K562 (cell line): Measurements from ENCODE around the gene PLEKHH3. TPM values are rescaled to one million over a fixed set of nuclear protein-coding genes. Genes with fewer than 3 reads are reported as not detected.
A peak's percentile ranks its signal among the peaks of the same experiment; 100 is the strongest.

Experiments
- ARID3A ChIP-seq: IDR thresholded peaks from 2 replicates; pipeline ENCODE4 v1.6.1; 2012; ENCODE audit warnings: low read depth, low read length, improper control_type of control experiment, borderline replicate concordance
- CEBPG ChIP-seq, 3 experiments: fragments of 200-800 bp in 1 of 3; sonication (Bioruptor generic) in 1 of 3; sonication (generic) in 1 of 3; formaldehyde crosslinking in 1 of 3; IDR thresholded peaks in 2 of 3; conservative IDR thresholded peaks in 1 of 3; 2 replicates each; pipeline versions ENCODE4 v1.6.1 to v1.8.0; 2016 to 2022; ENCODE audit warnings: missing compliant biosample characterization in 2 of 3, missing genetic modification characterization in 2 of 3, mild to moderate bottlenecking in 1 of 3, missing genetic modification reagents in 1 of 3
- ETS2 ChIP-seq: IDR thresholded peaks from 2 replicates; pipeline ENCODE4 v1.6.1; 2016; ENCODE audit warnings: borderline replicate concordance, missing genetic modification characterization, mild to moderate bottlenecking, moderate library complexity, missing compliant biosample characterization; ENCODE audit not compliant: poor library complexity, severe bottlenecking
- HDAC1 ChIP-seq, 2 experiments: fragments of 450-650 bp; IDR thresholded peaks; 2 replicates each; pipeline ENCODE4 v1.6.1; 2016 to 2017; ENCODE audit warnings: inconsistent platforms in 1 of 2, mild to moderate bottlenecking in 1 of 2, moderate library complexity in 1 of 2
- HDGF ChIP-seq: fragments of 450-650 bp; IDR thresholded peaks from 2 replicates; pipeline ENCODE4 v1.6.1; 2016
- KHSRP ChIP-seq: fragments of 450-650 bp; IDR thresholded peaks from 2 replicates; pipeline ENCODE4 v1.6.1; 2017
- MECOM ChIP-seq: fragments of 250-450 bp; sonication (Bioruptor Pico); IDR thresholded peaks from 2 replicates; pipeline ENCODE4 v1.8.0; 2022; ENCODE audit warnings: inconsistent platforms
- MED1 ChIP-seq: sonication (generic); formaldehyde crosslinking; IDR thresholded peaks from 2 replicates; pipeline ENCODE4 v1.8.1; 2023; ENCODE audit warnings: missing genetic modification reagents, borderline replicate concordance
- PPARD ChIP-seq: fragments of 250-450 bp; sonication (Bioruptor Pico); IDR thresholded peaks from 2 replicates; pipeline ENCODE4 v1.8.0; 2022; ENCODE audit warnings: inconsistent platforms, mild to moderate bottlenecking, moderate library complexity
- RAD51 ChIP-seq: fragments of 450-650 bp; IDR thresholded peaks from 2 replicates; pipeline ENCODE4 v1.7.1; 2016; ENCODE audit warnings: low read depth, mild to moderate bottlenecking, borderline replicate concordance
- RFX1 ChIP-seq: fragments of 450-650 bp; IDR thresholded peaks from 2 replicates; pipeline ENCODE4 v1.6.1; 2016; ENCODE audit warnings: mild to moderate bottlenecking, moderate library complexity
- ZNF274 ChIP-seq: IDR thresholded peaks from 2 replicates; pipeline ENCODE4 v1.6.1; 2011; ENCODE audit warnings: low read depth, mild to moderate bottlenecking, low read length, moderate library complexity, borderline replicate concordance
- ZNF77 ChIP-seq: fragments of 250-450 bp; sonication (Bioruptor Pico); IDR thresholded peaks from 2 replicates; pipeline ENCODE4 v1.5.0; 2020
- ZNF830 ChIP-seq: fragments of 250-450 bp; sonication (Bioruptor Pico); IDR thresholded peaks from 2 replicates; pipeline ENCODE4 v1.5.0; 2021; ENCODE audit warnings: mild to moderate bottlenecking
- polyA plus RNA-seq, 8 experiments: library from polyadenylated mRNA; depleted of rRNA in 4 of 8; stranded (reverse) in 5 of 8; unstranded in 3 of 8; fragments of >200 nt; fragmentation: Nextera tagmentation in 2 of 8; fragmentation: Illumina TruSeq in 1 of 8; extraction: Ambion mirVana in 2 of 8; extraction: Trizol in 1 of 8; gene quantifications; 2 replicates each; pipeline versions ENCODE4 v1.2.1 to v1.2.3, GENCODE V29; 2011 to 2014; ENCODE audit warnings: inconsistent platforms in 1 of 8, missing spikeins in 1 of 8
- total RNA-seq, 7 experiments: library from RNA; depleted of rRNA in 6 of 7; stranded (reverse); fragments of >200 nt in 6 of 7; fragmentation: Illumina TruSeq in 2 of 7; extraction: Trizol in 2 of 7; gene quantifications; 2 replicates each; pipeline versions ENCODE4 v1.2.1 to v1.2.3, GENCODE V29; 2011 to 2021; ENCODE audit warnings: low replicate concordance in 1 of 7
- TF ChIP-seq, protein P1 (sequence below), 2 experiments: fragments of 450-650 bp; formaldehyde crosslinking in 1 of 2; IDR thresholded peaks; 2 replicates each; pipeline versions ENCODE4 v1.4.0 to v1.6.1; 2014 to 2020; ENCODE audit warnings: mild to moderate bottlenecking in 2 of 2, borderline replicate concordance in 1 of 2, low read depth in 1 of 2
- TF ChIP-seq, protein P2 (sequence below): sonication (generic); formaldehyde crosslinking; IDR thresholded peaks from 2 replicates; pipeline ENCODE4 v1.8.1; 2023; ENCODE audit warnings: mild to moderate bottlenecking, missing genetic modification reagents

Gene PLEKHH3
- total and polyA plus RNA-seq, 9 of the 15 experiments (the other 6 are each of a cell fraction or from before 2014, with no cell fraction given) = 0.58 to 34.5 (median 5.0) TPM

- TF ChIP-seq PPARD (CRISPR knock-in tag) (no peak), HDGF (no peak), ZNF77 (CRISPR knock-in tag) (no peak), CEBPG (CRISPR knock-in tag; IDR thresholded peaks at IDR 0.05) (no peak), CEBPG (tag; conservative IDR thresholded peaks at IDR 0.05 in 1 of 2, IDR thresholded peaks at IDR 0.05 in 1 of 2) (no peak), ARID3A (peak; percentile 97), ZNF830 (CRISPR knock-in tag) (no peak), ZNF274 (no peak; the same call in 1 of the 2 replicates), ETS2 (no peak), HDAC1 (IDR thresholded peaks at IDR 0.05) (peak in 1 of 2 experiments; percentile 59; a peak in 1 of 4 replicates), RAD51 (no peak), KHSRP (no peak), RFX1 (no peak), MED1 (CRISPR knock-in tag) (no peak), MECOM (CRISPR knock-in tag) (no peak)
- TF ChIP-seq, protein P1, sequence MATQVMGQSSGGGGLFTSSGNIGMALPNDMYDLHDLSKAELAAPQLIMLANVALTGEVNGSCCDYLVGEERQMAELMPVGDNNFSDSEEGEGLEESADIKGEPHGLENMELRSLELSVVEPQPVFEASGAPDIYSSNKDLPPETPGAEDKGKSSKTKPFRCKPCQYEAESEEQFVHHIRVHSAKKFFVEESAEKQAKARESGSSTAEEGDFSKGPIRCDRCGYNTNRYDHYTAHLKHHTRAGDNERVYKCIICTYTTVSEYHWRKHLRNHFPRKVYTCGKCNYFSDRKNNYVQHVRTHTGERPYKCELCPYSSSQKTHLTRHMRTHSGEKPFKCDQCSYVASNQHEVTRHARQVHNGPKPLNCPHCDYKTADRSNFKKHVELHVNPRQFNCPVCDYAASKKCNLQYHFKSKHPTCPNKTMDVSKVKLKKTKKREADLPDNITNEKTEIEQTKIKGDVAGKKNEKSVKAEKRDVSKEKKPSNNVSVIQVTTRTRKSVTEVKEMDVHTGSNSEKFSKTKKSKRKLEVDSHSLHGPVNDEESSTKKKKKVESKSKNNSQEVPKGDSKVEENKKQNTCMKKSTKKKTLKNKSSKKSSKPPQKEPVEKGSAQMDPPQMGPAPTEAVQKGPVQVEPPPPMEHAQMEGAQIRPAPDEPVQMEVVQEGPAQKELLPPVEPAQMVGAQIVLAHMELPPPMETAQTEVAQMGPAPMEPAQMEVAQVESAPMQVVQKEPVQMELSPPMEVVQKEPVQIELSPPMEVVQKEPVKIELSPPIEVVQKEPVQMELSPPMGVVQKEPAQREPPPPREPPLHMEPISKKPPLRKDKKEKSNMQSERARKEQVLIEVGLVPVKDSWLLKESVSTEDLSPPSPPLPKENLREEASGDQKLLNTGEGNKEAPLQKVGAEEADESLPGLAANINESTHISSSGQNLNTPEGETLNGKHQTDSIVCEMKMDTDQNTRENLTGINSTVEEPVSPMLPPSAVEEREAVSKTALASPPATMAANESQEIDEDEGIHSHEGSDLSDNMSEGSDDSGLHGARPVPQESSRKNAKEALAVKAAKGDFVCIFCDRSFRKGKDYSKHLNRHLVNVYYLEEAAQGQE (IDR thresholded peaks at IDR 0.05; ENCODE audit: borderline replicate concordance) = peak; percentile 63
- TF ChIP-seq, protein P1 (CRISPR knock-in tag; IDR thresholded peaks at IDR 0.05; ENCODE audit: low read depth) = no peak
- TF ChIP-seq, protein P2, sequence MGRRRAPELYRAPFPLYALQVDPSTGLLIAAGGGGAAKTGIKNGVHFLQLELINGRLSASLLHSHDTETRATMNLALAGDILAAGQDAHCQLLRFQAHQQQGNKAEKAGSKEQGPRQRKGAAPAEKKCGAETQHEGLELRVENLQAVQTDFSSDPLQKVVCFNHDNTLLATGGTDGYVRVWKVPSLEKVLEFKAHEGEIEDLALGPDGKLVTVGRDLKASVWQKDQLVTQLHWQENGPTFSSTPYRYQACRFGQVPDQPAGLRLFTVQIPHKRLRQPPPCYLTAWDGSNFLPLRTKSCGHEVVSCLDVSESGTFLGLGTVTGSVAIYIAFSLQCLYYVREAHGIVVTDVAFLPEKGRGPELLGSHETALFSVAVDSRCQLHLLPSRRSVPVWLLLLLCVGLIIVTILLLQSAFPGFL (CRISPR knock-in tag) = no peak
These were observed 52.8 kb downstream of the PLEKHH3 start (continued) for GRCh38 chr17:42623732-42624596.
